GM12873 (cell line): ENCODE measurements around the gene PROK2.

ENCODE experiments used
- TF ChIP-seq, protein P1 (sequence below): IDR thresholded peaks from 2 replicates; pipeline ENCODE4 v1.5.1; 2012; ENCODE audit warnings: low read depth, mild to moderate bottlenecking, moderate library complexity, low read length, control low read depth; ENCODE audit not compliant: insufficient read depth; ENCODE audit errors: missing control alignments

Gene PROK2

GRCh38 chr3:71723452-71724170 is 61.3 kb downstream of the PROK2 start:
- TF ChIP-seq, protein P1, sequence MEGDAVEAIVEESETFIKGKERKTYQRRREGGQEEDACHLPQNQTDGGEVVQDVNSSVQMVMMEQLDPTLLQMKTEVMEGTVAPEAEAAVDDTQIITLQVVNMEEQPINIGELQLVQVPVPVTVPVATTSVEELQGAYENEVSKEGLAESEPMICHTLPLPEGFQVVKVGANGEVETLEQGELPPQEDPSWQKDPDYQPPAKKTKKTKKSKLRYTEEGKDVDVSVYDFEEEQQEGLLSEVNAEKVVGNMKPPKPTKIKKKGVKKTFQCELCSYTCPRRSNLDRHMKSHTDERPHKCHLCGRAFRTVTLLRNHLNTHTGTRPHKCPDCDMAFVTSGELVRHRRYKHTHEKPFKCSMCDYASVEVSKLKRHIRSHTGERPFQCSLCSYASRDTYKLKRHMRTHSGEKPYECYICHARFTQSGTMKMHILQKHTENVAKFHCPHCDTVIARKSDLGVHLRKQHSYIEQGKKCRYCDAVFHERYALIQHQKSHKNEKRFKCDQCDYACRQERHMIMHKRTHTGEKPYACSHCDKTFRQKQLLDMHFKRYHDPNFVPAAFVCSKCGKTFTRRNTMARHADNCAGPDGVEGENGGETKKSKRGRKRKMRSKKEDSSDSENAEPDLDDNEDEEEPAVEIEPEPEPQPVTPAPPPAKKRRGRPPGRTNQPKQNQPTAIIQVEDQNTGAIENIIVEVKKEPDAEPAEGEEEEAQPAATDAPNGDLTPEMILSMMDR, result no peak

- TF ChIP-seq, protein P1, result no peak
Measured at GRCh38 chr3:71722693-71723092, 62.3 kb downstream of the PROK2 start.
